Putamen (tissue), 1 donor: ENCODE results near the gene GBX2.

ENCODE experiments used
- DNase-seq: peaks from one replicate; pipeline ENCODE4 v3.0.0-alpha.2; 2016; ENCODE audit warnings: low spot score

GBX2 gene

DNA sequence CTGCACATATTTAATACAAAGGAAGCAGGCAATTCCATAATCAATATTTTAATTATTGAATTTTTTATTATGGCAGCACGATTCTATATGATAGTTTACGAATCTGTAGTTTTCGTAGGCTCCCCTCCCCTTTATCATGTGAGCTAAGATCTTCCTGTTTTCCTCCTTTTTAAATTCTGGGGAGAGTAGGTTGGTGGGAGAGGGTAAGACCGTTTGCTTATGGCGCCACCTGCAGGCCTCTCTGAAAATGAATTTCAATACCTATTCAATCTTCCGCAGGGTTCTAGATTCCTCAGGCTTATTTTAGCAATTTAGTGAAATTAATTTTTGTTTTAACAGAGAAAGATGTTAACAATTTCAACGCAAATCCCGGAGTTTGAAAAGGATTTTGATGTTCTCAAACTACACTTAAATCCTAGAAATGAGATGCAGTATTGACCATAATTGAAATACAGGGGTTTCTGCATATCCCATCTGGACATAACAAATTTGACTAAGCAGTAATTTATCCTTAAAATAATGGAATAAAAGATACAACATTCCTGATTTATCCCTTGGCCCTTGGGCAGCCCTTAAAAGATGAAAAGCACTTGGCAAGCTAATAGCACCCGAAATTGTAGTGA is 12.8 kb upstream of the GBX2 start:
- DNase-seq = no peak

DNA sequence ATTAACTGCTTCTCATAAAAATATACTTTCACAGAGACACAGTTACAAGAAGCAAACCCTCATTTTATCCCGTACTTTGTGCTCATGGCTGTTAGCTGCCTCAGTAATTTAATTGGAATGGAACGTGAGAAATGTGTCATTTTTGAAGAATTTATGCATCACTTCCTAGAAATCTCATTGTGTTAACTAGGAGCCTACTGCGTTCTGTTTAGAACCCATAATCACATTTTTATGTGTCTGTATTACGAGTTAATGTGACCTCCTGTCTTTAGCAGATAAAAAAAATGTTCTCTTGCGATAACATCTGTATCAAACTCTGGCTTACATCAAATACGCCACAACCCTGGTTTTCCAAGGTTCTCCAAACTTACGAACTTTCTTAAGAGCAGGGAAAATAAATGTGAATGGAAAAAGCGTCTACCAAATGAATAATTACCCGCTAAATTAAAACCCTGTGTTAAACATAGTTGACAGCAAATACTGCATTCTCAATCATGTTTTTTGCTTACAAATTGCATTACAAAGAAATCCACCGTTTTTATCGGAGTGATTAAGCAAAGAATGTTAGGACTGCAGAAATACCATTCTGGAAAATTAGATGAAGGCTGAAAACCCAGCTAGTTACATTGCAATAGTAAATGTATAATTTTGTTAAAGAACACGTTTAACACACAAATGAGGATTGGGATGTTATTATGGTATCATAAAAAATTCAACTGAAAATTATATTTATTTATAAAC is 12.1 kb upstream of the GBX2 start:
- no peak for DNase-seq

DNA sequence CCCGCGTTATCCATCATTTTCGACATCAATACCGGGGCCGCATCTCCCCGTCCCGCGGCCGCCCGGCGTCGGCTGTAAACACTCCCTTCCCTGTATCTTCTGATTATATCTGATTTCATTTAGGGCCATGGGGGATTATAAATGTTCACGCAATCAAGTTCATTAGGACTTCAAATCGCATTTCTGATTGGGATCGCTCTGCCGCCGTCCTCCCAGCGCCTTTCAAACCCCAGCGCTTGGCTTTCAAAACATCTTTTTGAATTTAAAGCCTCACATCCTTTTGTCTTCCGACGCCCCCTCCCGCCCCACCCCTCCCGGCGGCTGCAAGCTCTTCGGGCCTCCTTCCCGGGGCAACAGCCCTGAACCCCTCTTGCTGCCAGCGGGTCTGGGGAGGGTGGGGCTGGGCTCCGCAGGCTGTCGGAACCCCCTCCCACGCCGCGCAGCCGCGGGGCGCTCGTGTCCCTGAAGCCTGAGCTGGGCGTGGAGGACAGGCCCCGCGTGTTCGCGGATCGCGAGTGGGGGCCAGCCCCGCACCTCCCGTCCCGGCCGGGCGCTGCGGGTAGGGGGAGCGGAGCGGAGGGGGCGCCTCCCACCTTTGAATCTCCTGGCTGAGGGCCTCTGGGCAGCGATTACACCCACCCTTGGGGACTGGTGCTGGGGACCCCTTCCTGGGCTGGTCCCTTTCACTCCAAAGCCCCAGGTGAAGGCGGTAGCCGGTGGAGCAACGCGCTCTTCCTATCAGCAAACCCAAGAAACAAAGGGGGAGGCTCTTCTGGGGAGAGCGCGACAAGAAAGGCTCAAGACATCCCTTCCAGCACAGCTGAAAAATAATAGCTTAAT is 11.3 kb upstream of the GBX2 start:
- no peak for DNase-seq

DNA sequence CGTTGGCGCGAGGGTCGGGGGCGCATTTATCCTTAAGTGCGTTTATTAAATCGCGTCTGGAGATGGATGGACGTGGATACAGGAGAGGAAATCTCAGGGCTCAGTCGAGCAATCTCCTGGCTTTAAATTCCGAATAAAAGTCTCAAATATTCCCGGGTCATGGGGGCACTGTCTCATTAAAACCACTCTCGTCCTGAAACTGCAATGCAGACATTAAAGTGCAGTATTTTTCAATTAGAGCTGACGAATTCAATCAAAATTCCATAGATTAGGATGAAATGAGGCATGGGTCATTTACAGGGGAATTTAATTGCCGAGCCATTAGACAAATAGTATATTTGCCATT is 10.7 kb upstream of the GBX2 start:
- no peak for DNase-seq

DNA sequence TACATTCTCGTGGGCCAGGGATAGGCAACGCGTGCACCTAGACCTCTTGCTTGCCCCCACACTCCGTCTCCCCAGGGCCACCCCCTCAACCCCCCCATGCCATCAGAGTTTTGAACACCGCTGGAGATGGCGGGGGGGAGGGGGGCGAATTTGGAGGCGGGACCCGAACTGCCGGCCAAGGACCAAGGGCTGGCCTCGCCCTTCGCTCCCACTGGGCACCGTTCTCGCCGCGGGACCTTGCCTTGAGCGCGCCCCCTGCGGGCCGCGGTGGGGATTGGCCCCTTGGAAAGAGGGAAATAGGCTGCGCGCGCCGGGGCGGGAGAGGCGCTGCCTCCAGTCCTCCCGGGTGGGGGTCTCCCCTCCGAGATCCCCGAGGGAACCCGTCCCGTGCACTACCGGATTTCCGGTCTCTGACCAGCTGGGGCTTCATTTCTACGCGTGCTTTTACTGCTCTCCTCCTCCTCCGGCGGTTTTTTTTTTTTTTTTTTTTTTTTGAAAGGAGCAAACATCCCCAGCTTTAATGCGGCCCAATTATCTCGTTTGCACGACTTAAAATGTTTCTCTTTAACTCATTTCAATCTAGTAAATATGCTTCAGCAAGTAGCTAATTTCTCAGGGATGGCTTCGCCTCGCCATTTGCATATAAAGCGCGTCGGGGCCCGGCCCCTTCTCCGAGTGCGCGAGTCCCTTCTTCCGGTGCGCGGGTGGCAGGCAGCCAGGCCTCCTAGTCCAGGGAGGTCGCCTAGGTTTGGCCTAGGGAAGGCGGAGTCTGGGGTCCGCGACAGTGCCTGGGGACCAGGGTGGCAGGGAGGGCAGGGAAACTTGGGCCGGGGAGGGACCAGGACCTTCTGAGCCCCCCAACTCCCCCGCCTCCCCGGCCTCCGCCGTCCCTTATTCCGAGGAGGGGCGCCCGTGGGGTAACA is 10.0 kb upstream of the GBX2 start:
- no peak for DNase-seq

DNA sequence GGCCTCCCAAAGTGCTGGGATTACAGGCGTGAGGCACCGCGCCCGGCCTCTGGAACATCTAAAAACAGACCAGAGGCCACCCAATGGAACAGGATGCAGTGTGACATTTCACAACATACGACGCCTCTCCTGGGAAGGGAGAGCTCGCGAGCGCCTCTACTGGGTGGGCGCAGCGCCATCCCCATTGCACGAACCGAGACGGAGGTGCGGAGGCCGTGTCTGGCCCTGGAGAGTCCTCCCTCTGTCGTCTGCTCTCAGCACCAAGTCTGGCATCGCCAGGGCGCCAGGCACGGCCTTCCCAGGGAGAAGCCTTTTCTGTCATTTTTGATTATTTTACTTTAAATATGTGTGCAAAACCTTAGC is 9.4 kb upstream of the GBX2 start:
- DNase-seq = no peak

DNA sequence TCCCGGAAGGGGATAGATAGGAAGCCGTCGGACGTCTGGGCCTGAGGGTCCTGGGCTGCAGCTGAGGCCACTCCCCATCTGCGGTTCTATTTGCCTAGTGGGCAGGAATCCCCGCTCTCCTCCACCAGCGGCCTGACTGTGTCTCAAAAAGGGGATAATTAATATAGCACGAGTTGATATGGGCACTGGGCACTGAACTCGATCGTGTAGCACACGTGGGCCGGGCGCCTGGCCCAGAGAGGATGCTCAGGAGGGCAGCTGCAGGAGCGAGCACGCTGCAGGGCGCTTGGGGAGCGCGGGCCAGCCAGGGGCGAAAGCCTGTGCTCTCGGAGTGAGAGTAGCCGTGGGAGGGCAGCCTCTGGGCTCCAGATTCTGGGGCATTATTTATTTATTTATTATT is 8.8 kb upstream of the GBX2 start:
- DNase-seq = no peak

DNA sequence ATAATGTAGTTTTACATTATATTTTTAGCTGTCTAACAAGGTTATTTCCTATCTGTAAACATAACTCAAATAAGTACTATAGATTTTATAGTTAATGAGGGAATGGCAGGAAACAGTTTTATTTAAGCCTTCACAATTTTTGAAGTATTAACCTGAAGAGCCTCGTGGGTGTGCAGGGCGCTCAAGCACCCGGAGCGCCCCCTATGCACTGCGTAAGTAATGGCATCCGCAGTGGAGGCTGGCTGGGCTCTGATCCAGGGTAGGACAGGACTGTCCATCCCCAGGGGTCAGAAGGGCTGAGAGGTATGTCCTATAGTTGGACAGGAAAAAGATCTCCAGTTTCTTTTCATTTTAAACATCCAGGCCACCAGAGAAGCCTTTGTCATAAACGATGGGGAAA is 8.2 kb upstream of the GBX2 start:
- no peak for DNase-seq

DNA sequence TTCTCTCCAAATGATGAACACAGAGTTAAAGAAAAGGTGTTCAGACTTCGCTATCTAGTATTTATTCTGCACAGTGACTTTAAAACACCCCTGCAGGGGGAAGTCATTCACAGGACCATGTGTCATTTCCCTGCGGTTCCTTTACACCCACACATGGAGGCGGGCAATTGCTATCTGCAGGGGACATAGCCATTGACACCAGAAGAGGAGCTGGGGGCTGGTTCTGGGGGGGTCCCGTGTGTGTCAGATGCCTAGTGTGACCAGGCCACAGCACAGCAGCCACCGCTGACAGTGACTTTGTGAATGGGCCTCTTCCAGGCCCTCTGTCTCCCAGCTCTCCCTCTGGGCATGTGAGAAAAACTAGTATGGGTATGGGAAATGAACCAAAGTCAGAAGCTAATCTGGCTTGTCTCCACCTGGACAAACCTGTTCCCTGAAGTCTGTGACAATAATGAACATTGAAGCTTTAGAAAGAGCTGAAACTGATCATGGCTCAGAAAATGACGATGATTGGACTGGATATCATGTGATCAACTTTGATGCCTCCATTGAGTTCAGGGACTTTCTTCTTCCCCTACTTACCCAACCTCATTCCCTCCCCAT is 7.5 kb upstream of the GBX2 start:
- DNase-seq = no peak

DNA sequence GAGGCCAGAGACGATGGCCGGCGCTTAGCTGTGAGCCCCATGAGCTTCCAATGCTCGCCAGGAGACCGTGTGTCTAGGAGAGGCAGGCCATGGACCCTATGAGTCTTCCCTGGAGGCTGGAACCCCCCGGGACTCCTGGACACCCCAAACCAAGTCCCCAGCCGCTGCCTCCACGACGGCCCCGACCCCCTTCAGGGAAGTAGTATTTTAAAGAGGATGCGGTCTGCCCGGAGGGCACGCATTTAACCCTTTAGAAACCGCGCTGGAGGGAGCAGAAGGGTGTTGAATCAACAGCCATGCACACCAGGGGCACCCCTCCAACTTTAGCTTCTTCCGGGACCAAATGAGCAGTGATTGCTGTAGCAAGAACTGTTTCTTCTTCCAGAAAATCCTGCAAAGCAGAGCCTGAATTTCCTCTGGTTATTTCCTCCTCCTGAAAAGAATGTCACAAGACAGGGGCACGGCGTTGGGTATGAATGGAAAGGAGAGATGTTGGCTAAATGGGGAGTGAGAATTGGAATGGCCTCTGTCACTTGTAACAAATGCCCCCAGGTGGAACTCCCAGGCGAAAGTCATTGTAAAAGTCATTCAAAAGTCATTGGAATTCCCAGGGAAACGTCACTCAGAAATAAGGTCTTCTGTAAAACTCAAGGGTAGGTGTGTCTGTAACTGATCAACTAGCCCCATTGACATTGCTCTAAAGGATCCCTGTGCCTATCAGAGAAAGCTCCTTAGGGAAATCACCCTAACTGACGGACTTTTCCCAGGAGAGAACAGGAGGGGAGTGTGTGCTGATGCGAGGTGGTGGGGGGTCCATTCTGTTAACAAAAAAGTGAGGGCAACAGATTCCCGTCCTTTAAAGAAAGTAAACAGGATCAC is 5.8 kb upstream of the GBX2 start:
- DNase-seq = no peak

DNA sequence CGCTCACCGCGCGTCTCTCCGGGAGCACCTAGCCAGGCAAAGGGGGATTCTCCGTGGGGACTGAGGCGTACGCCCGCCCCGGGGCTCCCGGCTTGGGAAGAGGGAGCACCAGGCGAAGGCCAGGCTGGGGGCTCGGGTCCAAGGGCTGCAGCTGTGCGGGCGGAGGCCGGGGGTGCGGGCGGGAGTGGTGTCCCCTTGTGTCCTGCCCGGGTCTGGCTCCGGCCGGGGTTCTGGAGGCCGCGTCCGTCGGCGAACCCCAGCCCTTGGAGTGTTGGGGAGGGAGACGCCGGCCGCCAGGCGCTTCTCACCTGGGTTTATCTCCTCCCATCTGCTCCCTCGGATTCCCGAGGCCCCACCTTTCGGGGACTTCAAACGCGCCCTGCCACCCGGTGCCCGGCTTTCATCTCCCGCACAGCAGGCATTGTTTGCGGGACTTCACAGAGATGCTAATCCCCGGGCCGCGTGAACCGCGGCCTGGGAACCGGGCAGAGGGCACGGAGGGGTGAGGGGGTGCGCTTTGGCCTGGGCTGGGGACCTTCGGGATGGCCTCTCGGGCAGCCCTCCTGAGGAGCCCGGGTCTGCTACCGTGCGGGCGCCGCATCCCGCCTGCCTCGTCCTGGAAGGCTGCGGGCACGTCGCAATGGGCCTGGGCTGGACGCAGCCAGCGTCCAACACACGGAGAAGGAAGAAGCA is 5.0 kb upstream of the GBX2 start:
- DNase-seq = no peak

DNA sequence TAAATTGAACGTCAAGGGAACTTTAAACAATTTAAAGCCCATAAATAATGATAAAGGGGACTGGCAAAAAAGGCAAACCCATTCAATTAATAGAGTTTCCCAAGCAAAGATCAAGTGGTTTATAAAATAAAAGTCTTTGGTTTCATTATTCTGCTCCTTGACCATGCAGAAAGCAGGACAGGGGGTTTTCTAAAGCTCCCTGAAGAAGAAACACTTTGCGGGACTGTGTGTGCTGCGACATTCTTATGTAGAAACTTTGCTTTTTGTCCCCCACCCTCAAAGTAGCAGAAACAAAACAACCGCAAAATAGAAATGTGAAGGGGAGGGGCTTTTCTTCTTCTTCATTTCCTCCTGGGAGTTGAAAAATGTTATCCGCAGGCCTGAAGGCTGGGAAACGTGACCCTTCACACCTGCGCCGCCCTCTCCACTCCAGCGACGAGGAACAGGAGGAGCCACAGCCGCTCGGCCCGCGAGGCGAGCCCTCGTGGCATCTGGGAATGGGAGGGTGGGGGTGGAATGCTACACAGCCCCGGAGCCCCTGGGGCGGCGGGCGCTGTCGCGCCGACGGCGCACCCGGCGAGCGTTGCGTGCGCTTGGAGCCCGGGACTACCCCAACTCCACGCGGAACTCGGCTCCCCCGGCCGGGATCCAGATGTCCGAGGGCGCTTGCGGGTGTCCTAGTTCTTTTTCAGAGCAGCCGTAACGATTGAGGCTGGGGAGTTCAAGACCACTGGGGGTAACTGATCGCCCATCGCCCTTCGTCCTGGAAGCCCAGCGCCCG is 4.3 kb upstream of the GBX2 start:
- no peak for DNase-seq

DNA sequence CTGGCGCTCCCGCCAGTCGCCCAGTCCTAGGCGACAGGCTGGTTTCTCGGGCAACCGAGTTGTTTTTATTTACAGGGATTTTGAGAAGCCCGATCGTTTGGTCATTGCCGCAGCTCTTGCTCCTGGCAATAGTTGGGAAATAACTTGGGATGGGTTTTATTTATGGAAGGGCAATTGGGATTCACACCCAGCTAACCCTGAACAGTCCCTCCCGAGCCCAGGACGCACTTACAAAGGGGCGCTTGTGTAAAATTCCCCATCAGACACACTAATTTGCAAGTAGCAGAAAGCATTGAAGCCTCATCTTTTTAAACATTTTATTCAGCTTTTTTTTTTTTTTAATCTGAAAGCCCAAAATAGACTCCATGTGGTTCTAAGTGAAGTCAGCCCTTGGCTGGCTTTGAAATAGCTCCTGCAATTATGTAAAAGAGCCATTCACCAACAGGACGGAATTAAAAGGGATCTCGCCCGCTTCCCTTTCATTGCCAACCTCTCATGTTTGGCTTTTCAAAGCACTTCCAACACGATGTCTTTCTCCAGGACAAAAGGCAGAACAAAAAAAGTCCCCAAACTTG is 3.6 kb upstream of the GBX2 start:
- no peak for DNase-seq

DNA sequence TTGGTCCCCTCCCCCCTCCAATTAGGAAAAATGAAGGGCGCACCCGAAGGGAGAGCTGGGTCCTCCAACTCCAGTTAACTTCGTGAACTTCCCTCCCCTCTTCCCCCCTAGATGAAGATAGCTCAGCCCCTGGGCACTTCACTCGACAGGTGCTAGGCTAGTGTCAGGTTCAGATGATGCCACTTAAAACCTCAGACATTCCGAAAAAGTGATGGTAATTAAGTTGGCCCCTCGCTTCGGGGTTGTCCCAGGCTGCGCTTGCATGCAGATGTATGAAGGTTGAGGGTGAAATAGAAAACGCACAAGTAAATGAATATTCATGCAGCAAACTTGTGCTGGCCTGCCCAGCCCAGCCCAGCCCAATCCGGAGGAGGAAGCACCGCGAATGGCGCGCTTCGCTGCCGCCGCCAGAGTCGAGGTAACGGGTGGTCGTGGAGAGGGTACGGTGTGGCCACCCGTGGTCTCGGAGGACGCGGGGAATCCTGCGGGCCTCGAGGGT is 3.0 kb upstream of the GBX2 start:
- no peak for DNase-seq

DNA sequence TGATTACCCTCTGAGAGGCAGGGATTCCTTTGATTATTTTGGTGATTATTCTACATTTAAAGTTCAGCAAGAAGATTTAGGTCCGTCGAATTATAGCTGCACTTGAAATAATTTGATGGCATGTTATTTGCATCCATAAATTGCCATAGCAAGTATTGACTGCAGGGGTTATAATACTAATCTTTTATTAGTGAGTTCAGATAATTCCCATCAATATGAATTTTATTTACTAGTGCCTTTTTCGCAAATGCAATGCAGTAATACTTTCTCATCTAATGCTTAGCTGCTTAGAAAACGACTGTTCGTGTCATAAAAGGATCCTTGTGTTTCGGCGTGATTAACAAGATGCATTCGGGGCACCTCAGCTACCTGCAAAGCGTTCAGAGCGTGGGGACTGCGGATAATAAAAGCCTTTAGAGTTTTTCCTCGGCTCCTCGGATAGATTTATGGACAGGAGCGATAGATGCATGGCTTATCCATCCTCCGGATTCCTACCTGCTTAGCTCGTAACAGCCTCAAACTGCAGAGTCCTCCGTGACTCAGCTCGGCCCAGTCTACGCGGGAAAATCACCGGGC is 2.5 kb upstream of the GBX2 start:
- no peak for DNase-seq

DNA sequence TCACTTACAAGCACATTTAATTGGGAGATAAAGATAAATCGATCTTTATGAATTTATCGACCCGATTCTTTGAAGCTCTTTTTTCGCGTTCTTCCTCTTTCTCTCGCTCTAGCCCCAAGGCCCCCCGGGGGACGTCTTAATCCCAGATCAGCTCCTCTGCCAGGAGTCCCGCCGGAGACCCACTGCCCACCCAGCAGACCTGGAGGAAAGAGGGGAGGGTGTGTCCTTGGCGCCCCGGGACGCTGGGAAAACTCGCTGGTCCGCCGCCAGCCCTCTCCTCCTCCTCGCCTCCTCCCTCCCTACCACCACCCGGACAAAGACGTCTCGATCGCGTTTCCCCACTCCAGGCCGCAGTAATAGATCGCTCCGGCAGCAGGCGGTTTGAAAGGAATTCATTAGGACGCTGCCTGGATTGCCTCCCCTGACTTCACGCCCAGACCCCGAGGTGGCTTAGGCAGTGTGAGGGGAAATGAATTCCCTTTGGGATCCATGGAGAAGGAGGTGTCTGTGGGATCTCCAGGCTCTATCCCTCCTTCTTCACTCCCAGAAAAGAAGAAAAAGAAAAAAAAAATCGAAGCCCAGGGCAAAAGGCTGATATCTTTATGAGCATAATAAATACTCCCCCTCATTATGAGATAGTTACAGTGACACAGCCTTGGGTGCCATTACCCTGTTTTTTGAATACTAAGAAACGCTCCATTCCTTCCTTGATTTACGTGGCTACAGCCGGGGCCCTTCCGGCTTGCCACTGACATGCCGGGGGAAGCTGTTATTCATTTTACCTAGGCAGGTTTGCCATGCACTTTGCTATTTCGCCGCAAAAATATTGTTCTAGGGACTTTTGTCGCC is 1.8 kb upstream of the GBX2 start:
- DNase-seq = no peak

DNA sequence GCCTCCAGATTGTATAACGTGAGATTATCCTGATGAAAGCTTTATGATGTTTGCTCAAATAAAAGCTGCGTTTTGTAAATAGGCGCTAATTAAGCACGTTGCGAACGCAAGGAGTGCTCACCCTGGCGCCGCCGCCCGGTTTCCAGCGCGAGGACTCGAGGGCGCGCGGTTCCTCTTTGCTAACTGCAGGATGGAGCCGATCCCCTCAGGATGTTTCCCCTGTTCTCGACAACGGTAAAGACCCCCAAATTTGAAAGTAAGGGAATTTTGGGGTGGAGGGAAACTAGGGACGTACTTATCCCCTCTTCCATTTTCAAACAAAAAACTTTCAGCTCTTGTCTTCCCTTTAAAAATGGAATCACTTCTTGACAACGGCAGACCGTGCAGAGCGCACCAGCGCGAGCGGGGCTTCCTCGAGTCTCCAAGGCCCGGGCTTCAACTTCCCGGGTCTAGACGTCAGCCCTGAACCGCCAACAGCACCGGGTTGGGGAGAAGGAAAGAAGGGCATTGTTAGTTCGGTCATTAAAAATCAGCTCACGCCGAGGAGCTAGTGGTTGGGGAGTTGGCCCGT is 1.1 kb upstream of the GBX2 start:
- DNase-seq = no peak
